OCI-LY3 (cell line): ENCODE data around the gene AIRE.

Experiments
- H2AFZ ChIP-seq: fragments of 200-600, 300-600 bp; shearing (Covaris generic); 2 replicates; pipeline ENCODE4 v1.6.0; 2014; ENCODE audit warnings: antibody characterized with exemption, low read depth, low read length
- H3K27ac ChIP-seq: fragments of 200-600, 300-600 bp; sonication (generic); 2 replicates; pipeline ENCODE4 v1.5.1; 2014; ENCODE audit warnings: mild to moderate bottlenecking, low read length, moderate library complexity, mixed read lengths
- H3K27me3 ChIP-seq: fragments of 200-600, 300-600 bp; sonication (generic); 2 replicates; pipeline ENCODE4 v1.6.1; 2014; ENCODE audit warnings: low read depth, low read length, mixed read lengths
- H3K36me3 ChIP-seq: fragments of 200-600, 300-600 bp; sonication (generic); replicated peaks from 2 replicates; pipeline ENCODE3; 2014; ENCODE audit warnings: low read depth, low read length, mixed read lengths
- H3K4me1 ChIP-seq: fragments of 300-600, 200-600 bp; sonication (generic); 2 replicates; pipeline ENCODE4 v1.6.1; 2014; ENCODE audit warnings: low read length, mixed read lengths
- H3K4me2 ChIP-seq: fragments of 200-600, 300-600 bp; sonication (generic); 2 replicates; pipeline ENCODE4 v1.6.1; 2014; ENCODE audit warnings: low read length, mixed read lengths
- H3K4me3 ChIP-seq: fragments of 300-600, 200-600 bp; sonication (generic); 2 replicates; pipeline ENCODE4 v1.5.1; 2014; ENCODE audit warnings: antibody characterized with exemption, mild to moderate bottlenecking, low read length, moderate library complexity
- H3K79me2 ChIP-seq: fragments of 300-600, 200-600 bp; shearing (Covaris generic); 2 replicates; pipeline ENCODE4 v1.6.1; 2014; ENCODE audit warnings: mild to moderate bottlenecking, low read length, mixed read lengths
- H3K9ac ChIP-seq: fragments of 300-600, 200-600 bp; shearing (Covaris generic); 2 replicates; pipeline ENCODE4 v1.6.0; 2014; ENCODE audit warnings: mild to moderate bottlenecking, low read length, moderate library complexity
- H3K9me3 ChIP-seq: fragments of 200-600, 300-600 bp; shearing (Covaris generic); 2 replicates; pipeline ENCODE4 v1.6.1; 2014; ENCODE audit warnings: low read length, mixed read lengths; ENCODE audit not compliant: insufficient read depth
- H4K20me1 ChIP-seq: fragments of 200-600, 300-600 bp; sonication (generic); 2 replicates; pipeline ENCODE4 v1.6.1; 2016; ENCODE audit warnings: low read length, mixed read lengths; ENCODE audit not compliant: insufficient read depth
- EZH2phosphoT487 ChIP-seq: fragments of 200-600 bp; shearing (Covaris generic); IDR thresholded peaks from 2 replicates; pipeline ENCODE4 v1.6.1; 2018; ENCODE audit warnings: antibody characterized with exemption, mixed run types, low read depth
- TF ChIP-seq, protein P1 (sequence below): fragments of 200-600, 300-600 bp; sonication (generic); IDR thresholded peaks from 2 replicates; pipeline ENCODE4 v1.5.1; 2014; ENCODE audit warnings: antibody characterized with exemption, low read length, low read depth

AIRE gene

DNA sequence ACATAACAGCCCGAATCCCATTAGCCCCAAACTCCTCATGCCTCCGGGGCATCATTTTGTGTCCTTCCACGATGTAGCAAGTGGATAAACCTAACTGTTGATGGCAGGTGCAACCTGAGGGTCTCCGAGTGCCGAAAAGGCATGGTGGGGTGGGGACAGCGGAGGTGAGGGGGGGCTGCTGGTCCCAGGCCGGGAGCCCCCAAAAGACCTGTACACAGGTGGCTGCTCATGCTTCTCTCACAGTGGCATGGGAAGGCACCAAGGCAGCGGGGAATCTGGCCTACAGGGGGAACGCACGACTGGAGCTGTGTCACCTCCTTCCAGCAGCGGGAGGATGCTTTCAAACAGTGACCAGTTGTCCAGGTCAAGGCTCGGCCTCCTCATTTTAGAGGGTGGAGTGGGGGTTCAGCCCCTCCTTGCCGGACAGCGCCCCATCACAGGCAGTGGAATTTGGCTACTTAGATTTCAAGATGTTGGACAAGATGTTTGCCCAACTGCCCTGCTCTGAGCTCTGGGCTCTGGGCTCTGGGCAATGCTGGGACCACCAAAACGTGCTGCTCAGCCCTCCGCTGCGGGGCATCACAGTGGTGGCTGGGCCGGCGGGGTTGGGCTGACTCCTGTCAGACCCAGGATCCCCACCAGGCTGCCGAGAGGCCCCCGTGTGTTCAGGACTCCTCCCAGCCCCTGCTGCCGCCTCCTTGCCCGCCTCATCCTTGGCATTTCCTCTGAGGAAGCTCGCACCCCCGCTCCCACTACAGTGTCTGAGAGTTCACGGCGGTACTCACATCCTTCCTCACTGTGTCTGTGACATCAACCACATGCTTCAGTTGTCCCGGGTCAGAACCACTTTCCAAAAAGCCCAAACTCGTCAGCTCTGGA is 31.6 kb upstream of the AIRE start:
- H3K4me3 ChIP-seq: no peak overlapping the region
- no peak overlapping the region for H3K9ac ChIP-seq
- no peaks in the 10 kb centered on the region for H3K9me3 ChIP-seq
- no peaks in the 10 kb centered on the region for H3K36me3 ChIP-seq
- H2AFZ ChIP-seq: no peak overlapping the region
- TF ChIP-seq, protein P1, sequence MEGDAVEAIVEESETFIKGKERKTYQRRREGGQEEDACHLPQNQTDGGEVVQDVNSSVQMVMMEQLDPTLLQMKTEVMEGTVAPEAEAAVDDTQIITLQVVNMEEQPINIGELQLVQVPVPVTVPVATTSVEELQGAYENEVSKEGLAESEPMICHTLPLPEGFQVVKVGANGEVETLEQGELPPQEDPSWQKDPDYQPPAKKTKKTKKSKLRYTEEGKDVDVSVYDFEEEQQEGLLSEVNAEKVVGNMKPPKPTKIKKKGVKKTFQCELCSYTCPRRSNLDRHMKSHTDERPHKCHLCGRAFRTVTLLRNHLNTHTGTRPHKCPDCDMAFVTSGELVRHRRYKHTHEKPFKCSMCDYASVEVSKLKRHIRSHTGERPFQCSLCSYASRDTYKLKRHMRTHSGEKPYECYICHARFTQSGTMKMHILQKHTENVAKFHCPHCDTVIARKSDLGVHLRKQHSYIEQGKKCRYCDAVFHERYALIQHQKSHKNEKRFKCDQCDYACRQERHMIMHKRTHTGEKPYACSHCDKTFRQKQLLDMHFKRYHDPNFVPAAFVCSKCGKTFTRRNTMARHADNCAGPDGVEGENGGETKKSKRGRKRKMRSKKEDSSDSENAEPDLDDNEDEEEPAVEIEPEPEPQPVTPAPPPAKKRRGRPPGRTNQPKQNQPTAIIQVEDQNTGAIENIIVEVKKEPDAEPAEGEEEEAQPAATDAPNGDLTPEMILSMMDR: no peak
- TF ChIP-seq EZH2phosphoT487: no peak
- H3K27ac ChIP-seq: no peak overlapping the region
- H3K4me2 ChIP-seq: no peak overlapping the region
- no peaks in the 10 kb centered on the region for H3K27me3 ChIP-seq
- no peaks in the 10 kb centered on the region for H3K79me2 ChIP-seq
- H4K20me1 ChIP-seq: no peaks in the 10 kb centered on the region
- H3K4me1 ChIP-seq: no peaks in the 10 kb centered on the region

DNA sequence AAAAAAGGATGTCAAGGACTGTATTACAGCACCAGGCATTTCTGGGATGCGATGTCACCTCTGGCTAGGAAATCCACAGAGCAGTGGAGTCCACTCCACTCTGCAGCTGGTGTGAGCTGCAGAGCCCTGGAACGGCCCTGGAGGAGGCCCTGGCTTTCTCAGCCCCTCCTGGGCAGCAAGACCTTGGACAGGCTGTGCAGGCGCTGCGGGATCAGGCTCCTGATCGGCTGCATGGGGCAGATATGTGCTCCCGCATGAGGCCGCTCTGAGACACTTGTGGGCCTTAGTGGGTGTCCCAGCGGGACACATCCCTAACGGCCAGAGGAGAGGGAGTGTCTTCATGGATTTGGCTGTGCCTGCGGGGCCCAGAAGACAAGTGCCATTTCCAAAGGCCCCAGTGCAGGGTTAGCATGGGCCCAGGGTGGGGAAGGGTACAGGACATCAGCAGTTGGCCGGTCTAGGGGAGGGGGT is 30.1 kb upstream of the AIRE start:
- H3K79me2 ChIP-seq: no peaks in the 10 kb centered on the region
- no peaks in the 10 kb centered on the region for H3K9me3 ChIP-seq
- no peak overlapping the region for H2AFZ ChIP-seq
- no peak overlapping the region for H3K4me3 ChIP-seq
- no peaks in the 10 kb centered on the region for H3K4me1 ChIP-seq
- no peak overlapping the region for H3K27ac ChIP-seq
- no peaks in the 10 kb centered on the region for H3K27me3 ChIP-seq
- no peaks in the 10 kb centered on the region for H4K20me1 ChIP-seq
- TF ChIP-seq, protein P1: no peak
- TF ChIP-seq EZH2phosphoT487: no peak
- H3K36me3 ChIP-seq: no peaks in the 10 kb centered on the region
- no peak overlapping the region for H3K9ac ChIP-seq
- no peak overlapping the region for H3K4me2 ChIP-seq

DNA sequence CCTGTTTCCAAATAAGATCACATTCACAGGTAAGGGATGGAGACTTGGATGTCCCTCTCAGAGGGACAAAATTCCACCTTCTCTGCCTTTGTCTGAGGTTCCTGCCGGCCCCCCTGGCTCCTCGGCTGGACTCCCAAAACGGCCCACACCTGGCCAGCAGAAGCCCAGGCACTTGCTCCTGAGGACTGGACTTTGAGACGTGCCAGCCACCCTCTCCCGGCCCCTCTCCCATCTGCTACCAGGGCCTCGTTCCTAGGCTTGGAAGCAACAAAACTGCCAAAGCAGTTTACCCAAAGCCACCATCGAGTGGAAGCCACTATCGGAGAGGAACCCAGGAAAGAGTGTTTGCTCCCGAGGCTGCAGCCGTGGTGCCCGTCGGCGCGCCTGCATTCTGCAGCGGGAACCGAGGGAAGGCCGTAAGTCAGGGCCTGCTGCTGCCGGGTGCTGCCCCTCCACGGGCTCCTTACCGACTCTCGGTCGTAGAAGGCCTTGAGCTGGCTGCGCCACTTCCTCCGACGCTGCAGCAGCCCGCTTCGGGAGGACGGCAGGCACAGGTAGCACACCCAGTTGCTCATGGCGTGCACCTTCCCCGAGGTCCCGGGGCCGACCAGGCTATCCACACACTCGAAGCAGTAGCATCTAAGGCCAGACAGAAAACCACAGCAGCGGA is 27.5 kb upstream of the AIRE start:
- H2AFZ ChIP-seq: no peak overlapping the region
- no peaks in the 10 kb centered on the region for H4K20me1 ChIP-seq
- TF ChIP-seq, protein P1: no peak
- no peak for TF ChIP-seq EZH2phosphoT487
- H3K9ac ChIP-seq: no peak overlapping the region
- peaks cover 4% of the 10 kb centered on the region; the same call in 1 of the 2 replicates for H3K27me3 ChIP-seq
- no peak overlapping the region for H3K27ac ChIP-seq
- H3K4me2 ChIP-seq: no peak overlapping the region
- H3K36me3 ChIP-seq: no peaks in the 10 kb centered on the region
- no peaks in the 10 kb centered on the region for H3K79me2 ChIP-seq
- H3K4me3 ChIP-seq: no peak overlapping the region
- no peaks in the 10 kb centered on the region for H3K4me1 ChIP-seq
- no peaks in the 10 kb centered on the region for H3K9me3 ChIP-seq

GRCh38 chr21:44259082-44259705 is 26.5 kb upstream of the AIRE start:
- H3K4me1 ChIP-seq: no peaks in the 10 kb centered on the region
- H3K27ac ChIP-seq: no peak overlapping the region
- H4K20me1 ChIP-seq: no peaks in the 10 kb centered on the region

More at GRCh38 chr21:44259082-44259705, 26.5 kb upstream of the AIRE start:
- Histone ChIP-seq H3K9me3 (no peaks in the 10 kb centered on the region), H3K9ac (no peak overlapping the region), H3K4me2 (no peak overlapping the region), H3K36me3 (no peaks in the 10 kb centered on the region), H3K79me2 (no peaks in the 10 kb centered on the region), H3K4me3 (no peak overlapping the region), H2AFZ (no peak overlapping the region), H3K27me3 (peaks cover 4% of the 10 kb centered on the region; the same call in 1 of the 2 replicates)
- TF ChIP-seq, protein P1: no peak
- TF ChIP-seq EZH2phosphoT487: no peak
